ENCODE results near the gene PTTG1IP. TPM values are rescaled to one million over a fixed set of nuclear protein-coding genes. Genes with fewer than 3 reads are reported as not detected.

PTTG1IP gene
- total and polyA plus RNA-seq, 10 of the 15 experiments (the other 5 are each of a cell fraction or from before 2014, with no cell fraction given): 2.4 to 56.4 (median 44.4) TPM

DNA sequence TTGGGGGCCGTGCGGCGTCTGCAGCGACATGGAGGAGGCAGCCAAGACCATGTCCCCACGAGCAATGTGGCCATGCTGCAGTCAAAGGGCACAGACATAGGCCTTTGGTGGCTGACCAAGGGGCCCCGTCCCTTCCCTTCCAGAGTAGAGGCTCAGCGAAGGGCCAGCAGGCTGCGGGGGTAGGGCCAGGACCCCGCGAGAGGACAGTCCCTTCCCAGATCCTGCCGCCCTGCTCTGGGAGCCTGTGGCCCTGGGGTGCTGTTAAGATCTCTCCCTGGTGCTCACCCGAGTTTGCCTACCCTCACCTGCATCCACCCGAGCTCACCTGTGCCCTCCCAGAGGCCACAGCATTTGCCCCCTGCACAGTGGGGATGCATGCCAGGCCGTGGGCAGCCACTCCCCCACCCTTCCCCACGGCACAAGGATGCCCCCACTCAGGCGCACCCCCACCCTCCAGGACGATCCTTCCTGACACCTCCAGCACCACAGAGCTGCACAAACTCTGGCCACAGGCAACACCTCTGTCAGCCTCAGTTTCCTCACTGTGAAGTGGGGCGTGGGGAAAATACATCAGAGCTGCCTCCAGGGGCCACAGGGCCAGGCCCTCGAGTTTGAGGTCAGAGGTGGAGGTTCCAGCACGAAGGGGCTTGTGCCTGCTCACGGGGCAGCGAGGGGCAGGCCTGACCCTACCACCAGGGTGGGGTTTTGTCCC, 31.7 kb upstream of the PTTG1IP start (continued):
- TF ChIP-seq, protein P1, sequence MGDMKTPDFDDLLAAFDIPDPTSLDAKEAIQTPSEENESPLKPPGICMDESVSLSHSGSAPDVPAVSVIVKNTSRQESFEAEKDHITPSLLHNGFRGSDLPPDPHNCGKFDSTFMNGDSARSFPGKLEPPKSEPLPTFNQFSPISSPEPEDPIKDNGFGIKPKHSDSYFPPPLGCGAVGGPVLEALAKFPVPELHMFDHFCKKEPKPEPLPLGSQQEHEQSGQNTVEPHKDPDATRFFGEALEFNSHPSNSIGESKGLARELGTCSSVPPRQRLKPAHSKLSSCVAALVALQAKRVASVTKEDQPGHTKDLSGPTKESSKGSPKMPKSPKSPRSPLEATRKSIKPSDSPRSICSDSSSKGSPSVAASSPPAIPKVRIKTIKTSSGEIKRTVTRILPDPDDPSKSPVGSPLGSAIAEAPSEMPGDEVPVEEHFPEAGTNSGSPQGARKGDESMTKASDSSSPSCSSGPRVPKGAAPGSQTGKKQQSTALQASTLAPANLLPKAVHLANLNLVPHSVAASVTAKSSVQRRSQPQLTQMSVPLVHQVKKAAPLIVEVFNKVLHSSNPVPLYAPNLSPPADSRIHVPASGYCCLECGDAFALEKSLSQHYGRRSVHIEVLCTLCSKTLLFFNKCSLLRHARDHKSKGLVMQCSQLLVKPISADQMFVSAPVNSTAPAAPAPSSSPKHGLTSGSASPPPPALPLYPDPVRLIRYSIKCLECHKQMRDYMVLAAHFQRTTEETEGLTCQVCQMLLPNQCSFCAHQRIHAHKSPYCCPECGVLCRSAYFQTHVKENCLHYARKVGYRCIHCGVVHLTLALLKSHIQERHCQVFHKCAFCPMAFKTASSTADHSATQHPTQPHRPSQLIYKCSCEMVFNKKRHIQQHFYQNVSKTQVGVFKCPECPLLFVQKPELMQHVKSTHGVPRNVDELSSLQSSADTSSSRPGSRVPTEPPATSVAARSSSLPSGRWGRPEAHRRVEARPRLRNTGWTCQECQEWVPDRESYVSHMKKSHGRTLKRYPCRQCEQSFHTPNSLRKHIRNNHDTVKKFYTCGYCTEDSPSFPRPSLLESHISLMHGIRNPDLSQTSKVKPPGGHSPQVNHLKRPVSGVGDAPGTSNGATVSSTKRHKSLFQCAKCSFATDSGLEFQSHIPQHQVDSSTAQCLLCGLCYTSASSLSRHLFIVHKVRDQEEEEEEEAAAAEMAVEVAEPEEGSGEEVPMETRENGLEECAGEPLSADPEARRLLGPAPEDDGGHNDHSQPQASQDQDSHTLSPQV (IDR thresholded peaks at IDR 0.05): no peak
- TF ChIP-seq NFYA (IDR thresholded peaks at IDR 0.05; ENCODE audit: borderline replicate concordance, low read depth, low read length) (no peak), TCF3 (IDR thresholded peaks at IDR 0.05; ENCODE audit: borderline replicate concordance, insufficient read depth, low read depth, low read length) (no peak)

DNA sequence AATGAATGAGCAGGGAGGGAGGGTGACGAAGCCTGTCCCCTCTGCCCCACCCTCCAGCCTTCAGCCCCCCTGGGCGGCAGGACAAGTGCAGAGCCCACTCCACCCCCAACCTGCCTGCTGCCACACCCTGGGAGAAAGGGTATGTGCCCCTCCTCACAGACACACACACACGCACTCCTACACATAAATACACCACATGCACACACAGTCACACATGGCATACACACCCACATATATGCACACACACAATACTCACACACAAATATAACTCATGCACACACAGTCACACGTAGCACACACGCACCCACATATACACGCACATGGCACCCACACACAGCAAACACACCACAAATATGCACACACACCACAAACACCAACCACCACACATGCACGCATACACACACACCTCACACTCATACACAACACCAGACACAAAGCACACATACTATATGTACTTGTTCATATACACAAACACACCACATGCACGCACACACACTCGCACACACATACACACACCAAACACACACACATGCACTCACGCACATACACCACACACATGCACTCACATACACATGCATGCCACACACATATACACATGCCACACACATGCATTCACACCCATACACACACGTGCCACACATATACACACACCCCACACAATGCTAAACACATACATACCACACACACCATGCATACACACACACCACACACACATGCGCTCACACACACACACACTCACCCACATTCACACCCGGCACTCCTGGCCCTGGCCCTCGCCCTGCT, 30.8 kb upstream of the PTTG1IP start:
- RAD21 ChIA-PET (ENCODE audit: unreplicated experiment): no interaction called here
- no peaks in the 10 kb centered on the region for H3K79me2 ChIP-seq (ENCODE audit: control insufficient read depth, insufficient read depth, low read length)
- H3K4me1 ChIP-seq (ENCODE audit: control insufficient read depth, insufficient read depth, low read length): peaks cover 9% of the 10 kb centered on the region
- SMC1A ChIA-PET (ENCODE audit: uncharacterized antibody, unreplicated experiment): no interaction called here
- FAIRE-seq (no peak), ATAC-seq (no peak), DNase-seq (ENCODE audit: low read depth, low spot score) (no peak)
- POLR2A ChIA-PET: no interaction called here
- intact Hi-C loops (cut with micrococcal nuclease; ENCODE audit: unreplicated experiment) (no loop called here), in situ Hi-C loops (cut with MboI) (no loop called here)
- H3K9ac ChIP-seq (ENCODE audit: control insufficient read depth, insufficient read depth, low read length): no peak overlapping the region
- TSS peak; percentile 44 for BruUV-seq (replicated peaks)
- H3K27me3 ChIP-seq (replicated peaks in 1 of 2; ENCODE audit: control insufficient read depth in 2 of 2, insufficient read depth in 2 of 2, low read length in 1 of 2): no peaks in the 10 kb centered on the region
- CTCF ChIA-PET: no interaction called here
- H3K4me2 ChIP-seq (ENCODE audit: control insufficient read depth, insufficient read depth): no peak overlapping the region
- WGBS (ENCODE audit: insufficient coverage, insufficient replicate concordance, low lambda C conversion rate, missing lambda C conversion rate): 97% methylated on average over 14 of the region's 14 CpGs
- H3K9me3 ChIP-seq (replicated peaks; ENCODE audit: control insufficient read depth, insufficient read depth, low read length): no peaks in the 10 kb centered on the region
- H4K20me1 ChIP-seq (ENCODE audit: control insufficient read depth, insufficient read depth): no peaks in the 10 kb centered on the region
- no peak overlapping the region for H3K4me3 ChIP-seq
- H3K36me3 ChIP-seq (ENCODE audit: control insufficient read depth in 2 of 2, insufficient read depth in 2 of 2, low read length in 1 of 2): peaks cover 15 to 54% of the 10 kb centered on the region in 2 experiments
- H2AFZ ChIP-seq (ENCODE audit: control insufficient read depth, low read depth, low read length): no peak overlapping the region
- H3K27ac ChIP-seq (ENCODE audit: control insufficient read depth, insufficient read depth): no peak overlapping the region
- TF ChIP-seq, protein P2, sequence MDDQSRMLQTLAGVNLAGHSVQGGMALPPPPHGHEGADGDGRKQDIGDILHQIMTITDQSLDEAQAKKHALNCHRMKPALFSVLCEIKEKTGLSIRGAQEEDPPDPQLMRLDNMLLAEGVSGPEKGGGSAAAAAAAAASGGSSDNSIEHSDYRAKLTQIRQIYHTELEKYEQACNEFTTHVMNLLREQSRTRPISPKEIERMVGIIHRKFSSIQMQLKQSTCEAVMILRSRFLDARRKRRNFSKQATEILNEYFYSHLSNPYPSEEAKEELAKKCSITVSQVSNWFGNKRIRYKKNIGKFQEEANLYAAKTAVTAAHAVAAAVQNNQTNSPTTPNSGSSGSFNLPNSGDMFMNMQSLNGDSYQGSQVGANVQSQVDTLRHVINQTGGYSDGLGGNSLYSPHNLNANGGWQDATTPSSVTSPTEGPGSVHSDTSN (IDR thresholded peaks at IDR 0.05; ENCODE audit: insufficient replicate concordance, low read depth, low read length): peak; percentile 31
- TF ChIP-seq, protein P3, sequence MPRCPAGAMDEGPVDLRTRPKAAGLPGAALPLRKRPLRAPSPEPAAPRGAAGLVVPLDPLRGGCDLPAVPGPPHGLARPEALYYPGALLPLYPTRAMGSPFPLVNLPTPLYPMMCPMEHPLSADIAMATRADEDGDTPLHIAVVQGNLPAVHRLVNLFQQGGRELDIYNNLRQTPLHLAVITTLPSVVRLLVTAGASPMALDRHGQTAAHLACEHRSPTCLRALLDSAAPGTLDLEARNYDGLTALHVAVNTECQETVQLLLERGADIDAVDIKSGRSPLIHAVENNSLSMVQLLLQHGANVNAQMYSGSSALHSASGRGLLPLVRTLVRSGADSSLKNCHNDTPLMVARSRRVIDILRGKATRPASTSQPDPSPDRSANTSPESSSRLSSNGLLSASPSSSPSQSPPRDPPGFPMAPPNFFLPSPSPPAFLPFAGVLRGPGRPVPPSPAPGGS (IDR thresholded peaks at IDR 0.05; ENCODE audit: borderline replicate concordance, insufficient read depth, low read depth, low read length, poor library complexity, severe bottlenecking): peak; percentile 87
- no peak for TF ChIP-seq TCF12 (IDR thresholded peaks at IDR 0.05; ENCODE audit: low read depth, low read length)
- TF ChIP-seq, protein P4, sequence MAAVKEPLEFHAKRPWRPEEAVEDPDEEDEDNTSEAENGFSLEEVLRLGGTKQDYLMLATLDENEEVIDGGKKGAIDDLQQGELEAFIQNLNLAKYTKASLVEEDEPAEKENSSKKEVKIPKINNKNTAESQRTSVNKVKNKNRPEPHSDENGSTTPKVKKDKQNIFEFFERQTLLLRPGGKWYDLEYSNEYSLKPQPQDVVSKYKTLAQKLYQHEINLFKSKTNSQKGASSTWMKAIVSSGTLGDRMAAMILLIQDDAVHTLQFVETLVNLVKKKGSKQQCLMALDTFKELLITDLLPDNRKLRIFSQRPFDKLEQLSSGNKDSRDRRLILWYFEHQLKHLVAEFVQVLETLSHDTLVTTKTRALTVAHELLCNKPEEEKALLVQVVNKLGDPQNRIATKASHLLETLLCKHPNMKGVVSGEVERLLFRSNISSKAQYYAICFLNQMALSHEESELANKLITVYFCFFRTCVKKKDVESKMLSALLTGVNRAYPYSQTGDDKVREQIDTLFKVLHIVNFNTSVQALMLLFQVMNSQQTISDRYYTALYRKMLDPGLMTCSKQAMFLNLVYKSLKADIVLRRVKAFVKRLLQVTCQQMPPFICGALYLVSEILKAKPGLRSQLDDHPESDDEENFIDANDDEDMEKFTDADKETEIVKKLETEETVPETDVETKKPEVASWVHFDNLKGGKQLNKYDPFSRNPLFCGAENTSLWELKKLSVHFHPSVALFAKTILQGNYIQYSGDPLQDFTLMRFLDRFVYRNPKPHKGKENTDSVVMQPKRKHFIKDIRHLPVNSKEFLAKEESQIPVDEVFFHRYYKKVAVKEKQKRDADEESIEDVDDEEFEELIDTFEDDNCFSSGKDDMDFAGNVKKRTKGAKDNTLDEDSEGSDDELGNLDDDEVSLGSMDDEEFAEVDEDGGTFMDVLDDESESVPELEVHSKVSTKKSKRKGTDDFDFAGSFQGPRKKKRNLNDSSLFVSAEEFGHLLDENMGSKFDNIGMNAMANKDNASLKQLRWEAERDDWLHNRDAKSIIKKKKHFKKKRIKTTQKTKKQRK (IDR thresholded peaks at IDR 0.05; ENCODE audit: low read depth, low read length): no peak
- TF ChIP-seq RBBP5 (conservative IDR thresholded peaks at IDR 0.05): no peak
- TF ChIP-seq HDGF (IDR thresholded peaks at IDR 0.05): peak; percentile 73; the same call in 1 of the 2 replicates
